ENCODE data around the gene CELA1.

The CELA1 gene

GRCh38 chr12:51390891-51391282 is 44.4 kb upstream of the CELA1 start:
- H3K4me3 ChIP-seq (ENCODE audit: low read depth, low read length), result peak overlapping the region; percentile 82
- TF ChIP-seq, protein P1, sequence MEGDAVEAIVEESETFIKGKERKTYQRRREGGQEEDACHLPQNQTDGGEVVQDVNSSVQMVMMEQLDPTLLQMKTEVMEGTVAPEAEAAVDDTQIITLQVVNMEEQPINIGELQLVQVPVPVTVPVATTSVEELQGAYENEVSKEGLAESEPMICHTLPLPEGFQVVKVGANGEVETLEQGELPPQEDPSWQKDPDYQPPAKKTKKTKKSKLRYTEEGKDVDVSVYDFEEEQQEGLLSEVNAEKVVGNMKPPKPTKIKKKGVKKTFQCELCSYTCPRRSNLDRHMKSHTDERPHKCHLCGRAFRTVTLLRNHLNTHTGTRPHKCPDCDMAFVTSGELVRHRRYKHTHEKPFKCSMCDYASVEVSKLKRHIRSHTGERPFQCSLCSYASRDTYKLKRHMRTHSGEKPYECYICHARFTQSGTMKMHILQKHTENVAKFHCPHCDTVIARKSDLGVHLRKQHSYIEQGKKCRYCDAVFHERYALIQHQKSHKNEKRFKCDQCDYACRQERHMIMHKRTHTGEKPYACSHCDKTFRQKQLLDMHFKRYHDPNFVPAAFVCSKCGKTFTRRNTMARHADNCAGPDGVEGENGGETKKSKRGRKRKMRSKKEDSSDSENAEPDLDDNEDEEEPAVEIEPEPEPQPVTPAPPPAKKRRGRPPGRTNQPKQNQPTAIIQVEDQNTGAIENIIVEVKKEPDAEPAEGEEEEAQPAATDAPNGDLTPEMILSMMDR (IDR thresholded peaks at IDR 0.05; ENCODE audit: low read depth, low read length, missing control alignments), result peak; percentile 3
- DNase-seq (ENCODE audit: low read depth), result no peak

DNA sequence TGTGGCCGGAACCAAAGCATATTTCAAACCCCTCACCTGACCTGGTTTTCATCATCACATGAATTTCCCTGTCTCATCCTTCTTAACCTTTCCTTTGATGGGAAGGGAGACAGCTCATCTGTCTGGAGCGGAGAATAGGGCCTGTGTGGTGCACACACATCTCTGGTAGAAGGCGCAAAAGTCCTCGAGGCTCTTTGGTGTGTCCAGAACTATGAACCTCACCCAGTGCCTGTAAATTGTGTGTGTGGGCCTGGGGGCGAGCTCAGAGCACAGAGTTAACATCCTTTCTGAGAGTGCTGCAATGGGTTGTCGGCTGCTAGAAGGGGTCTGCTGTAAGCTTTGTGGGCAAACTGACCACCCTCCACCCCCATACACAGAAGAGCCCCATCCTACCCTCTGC is 44.0 kb upstream of the CELA1 start:
- TF ChIP-seq, protein P1 (IDR thresholded peaks at IDR 0.05; ENCODE audit: low read depth, low read length, missing control alignments), result no peak
- DNase-seq (ENCODE audit: low read depth), result no peak
- H3K4me3 ChIP-seq (ENCODE audit: low read depth, low read length), result peak overlapping the region; percentile 82

GRCh38 chr12:51389302-51389999 is 43.0 kb upstream of the CELA1 start:
- DNase-seq (ENCODE audit: low read depth), result no peak
- TF ChIP-seq, protein P1 (IDR thresholded peaks at IDR 0.05; ENCODE audit: low read depth, low read length, missing control alignments), result no peak
- H3K4me3 ChIP-seq (ENCODE audit: low read depth, low read length), result no peak overlapping the region

DNA sequence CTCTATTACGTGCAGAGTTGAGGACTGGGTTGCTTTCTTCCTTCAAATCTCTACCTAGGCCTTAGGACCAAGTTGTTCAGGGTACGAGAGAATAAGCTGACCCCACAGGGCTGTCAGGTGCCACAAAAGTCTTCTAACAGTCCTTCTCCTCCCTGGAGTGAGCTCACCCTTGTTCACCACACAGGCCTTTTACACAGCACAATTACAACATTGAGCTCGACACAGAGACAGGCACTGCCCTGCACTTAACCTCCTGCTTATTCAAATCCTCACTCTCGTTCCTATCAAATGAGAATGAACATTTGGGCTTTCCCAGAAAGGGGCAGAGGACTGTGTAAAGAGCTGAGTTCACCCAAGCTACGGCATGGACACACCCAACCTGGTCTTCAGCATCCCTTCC is 42.4 kb upstream of the CELA1 start:
- DNase-seq (ENCODE audit: low read depth), result no peak
- H3K4me3 ChIP-seq (ENCODE audit: low read depth, low read length), result no peak overlapping the region
- TF ChIP-seq, protein P1 (IDR thresholded peaks at IDR 0.05; ENCODE audit: low read depth, low read length, missing control alignments), result no peak

DNA sequence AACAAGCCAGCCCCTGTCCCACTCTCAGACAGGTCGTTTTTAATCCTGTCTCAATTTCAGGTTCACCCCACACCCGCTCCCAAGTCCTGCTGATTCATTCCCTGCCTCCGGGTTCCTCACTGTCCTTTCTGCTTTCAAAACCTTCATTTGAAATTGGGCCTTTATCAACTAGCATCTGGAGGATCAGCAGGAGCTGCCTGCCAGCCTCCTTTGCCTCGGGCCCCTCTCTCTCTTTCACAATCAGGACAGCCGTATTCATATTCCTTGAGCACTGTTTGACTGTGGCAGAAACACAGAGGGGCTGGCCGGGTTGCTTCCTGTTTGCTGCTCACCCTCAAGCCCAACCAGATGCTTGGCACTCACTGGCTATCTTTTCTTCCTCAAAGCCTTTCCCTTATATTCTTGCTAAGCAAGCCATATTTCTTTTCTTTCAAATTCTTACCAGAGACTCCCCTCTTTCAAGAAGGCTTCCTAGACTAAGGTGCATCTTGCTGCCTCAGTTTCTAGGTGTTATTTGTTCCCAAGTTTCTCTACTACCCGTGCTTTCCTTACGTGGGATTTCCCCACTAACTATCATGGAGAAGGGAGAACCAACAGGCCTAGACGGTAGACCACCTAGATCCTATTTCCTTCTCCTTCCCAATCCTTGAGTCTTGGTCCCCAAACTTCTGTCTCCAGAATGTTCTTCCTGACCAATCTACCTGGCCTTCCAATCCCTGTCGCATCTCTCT is 41.8 kb upstream of the CELA1 start:
- TF ChIP-seq, protein P1 (IDR thresholded peaks at IDR 0.05; ENCODE audit: low read depth, low read length, missing control alignments), result no peak
- H3K4me3 ChIP-seq (ENCODE audit: low read depth, low read length), result no peak overlapping the region
- no peak for DNase-seq (ENCODE audit: low read depth)

- TF ChIP-seq, protein P1 (IDR thresholded peaks at IDR 0.05; ENCODE audit: low read depth, low read length, missing control alignments), result no peak
- DNase-seq (ENCODE audit: low read depth), result no peak
These were observed 39.9 kb upstream of the CELA1 start for GRCh38 chr12:51386351-51386750.

More at GRCh38 chr12:51386351-51386750, 39.9 kb upstream of the CELA1 start:
- H3K4me3 ChIP-seq (ENCODE audit: low read depth, low read length), result no peak overlapping the region
